Endodermal cell (in vitro differentiated cells): ENCODE measurements around the gene SSTR5. TPM values are rescaled to one million over a fixed set of nuclear protein-coding genes. Genes with fewer than 3 reads are reported as not detected.

ENCODE experiments used
- DNase-seq: peaks from one replicate; pipeline ENCODE4 v3.0.0-alpha.2; 2017
- H3K27ac ChIP-seq: 2 replicates; pipeline ENCODE4 v1.5.1; 2013; ENCODE audit warnings: mild to moderate bottlenecking, low read depth, low read length, moderate library complexity
- H3K27me3 ChIP-seq: 2 replicates; pipeline ENCODE4 v1.6.1; 2013; ENCODE audit warnings: mild to moderate bottlenecking, low read length, moderate library complexity; ENCODE audit not compliant: insufficient read depth, control insufficient read depth, poor library complexity, severe bottlenecking
- H3K36me3 ChIP-seq: 2 replicates; pipeline ENCODE4 v1.7.0; 2013; ENCODE audit warnings: mild to moderate bottlenecking, low read length, moderate library complexity; ENCODE audit not compliant: control insufficient read depth, insufficient read depth
- H3K4me1 ChIP-seq: one replicate; pipeline ENCODE4 v1.7.0; 2013; ENCODE audit warnings: low read length; ENCODE audit not compliant: control insufficient read depth, insufficient read depth
- H3K4me3 ChIP-seq: 2 replicates; pipeline ENCODE4 v1.5.1; 2013; ENCODE audit warnings: mild to moderate bottlenecking, low read length, moderate library complexity
- H3K9ac ChIP-seq: 2 replicates; pipeline ENCODE4 v1.6.1; 2013; ENCODE audit warnings: mild to moderate bottlenecking, low read length, moderate library complexity; ENCODE audit not compliant: poor library complexity, severe bottlenecking; ENCODE audit errors: extremely low read depth
- H3K9me3 ChIP-seq: 2 replicates; pipeline ENCODE4 v1.6.1; 2013; ENCODE audit warnings: mild to moderate bottlenecking, low read length, moderate library complexity; ENCODE audit not compliant: control insufficient read depth
- H3K27ac Mint-ChIP-seq: 2 replicates; pipeline ENCODE4 v1.8.0; 2020; ENCODE audit warnings: mixed read lengths
- H3K27me3 Mint-ChIP-seq: 2 replicates; pipeline ENCODE4 v1.8.0; 2021; ENCODE audit warnings: mild to moderate bottlenecking, mixed read lengths; ENCODE audit not compliant: insufficient read depth
- H3K36me3 Mint-ChIP-seq: 2 replicates; pipeline ENCODE4 v1.8.0; 2020; ENCODE audit warnings: low read depth, mixed read lengths
- H3K4me1 Mint-ChIP-seq: 2 replicates; pipeline ENCODE4 v1.8.0; 2020; ENCODE audit warnings: mixed read lengths
- H3K4me3 Mint-ChIP-seq: 2 replicates; pipeline ENCODE4 v1.8.0; 2020; ENCODE audit warnings: mild to moderate bottlenecking, moderate library complexity, mixed read lengths
- H3K9me3 Mint-ChIP-seq: 2 replicates; pipeline ENCODE4 v1.8.0; 2020; ENCODE audit warnings: mild to moderate bottlenecking, mixed read lengths
- WGBS, 2 experiments: methylation state at CpG; one replicate each; pipeline versions ENCODE4 v1.1.5 to v1.1.7; 2013; ENCODE audit warnings: missing lambda C conversion rate in 2 of 2, mixed read lengths in 1 of 2; ENCODE audit not compliant: insufficient coverage in 1 of 2, insufficient read length in 1 of 2; 5-methylcytosine and 5-hydroxymethylcytosine counted together
- total RNA-seq, 2 donors: library from RNA; stranded (reverse); fragmentation: NEBNext Ultra II Directional in 1 of 2; extraction: Animal tissue kit (Norgen Biotek cat#: 25700) in 1 of 2; gene quantifications; 2 replicates in 1 of 2; 3 replicates in 1 of 2; pipeline ENCODE4 v1.2.1, GENCODE V29; 2021
- TF ChIP-seq, protein P1 (sequence below): fragments of 200-600 bp; sonication (generic); conservative IDR thresholded peaks from 2 replicates; pipeline ENCODE4 v1.5.0; 2021; ENCODE audit warnings: antibody characterized with exemption, mild to moderate bottlenecking

SSTR5 gene
- total RNA-seq, 2 donors from 2014 or later: 0.64 to 1.3 TPM

DNA sequence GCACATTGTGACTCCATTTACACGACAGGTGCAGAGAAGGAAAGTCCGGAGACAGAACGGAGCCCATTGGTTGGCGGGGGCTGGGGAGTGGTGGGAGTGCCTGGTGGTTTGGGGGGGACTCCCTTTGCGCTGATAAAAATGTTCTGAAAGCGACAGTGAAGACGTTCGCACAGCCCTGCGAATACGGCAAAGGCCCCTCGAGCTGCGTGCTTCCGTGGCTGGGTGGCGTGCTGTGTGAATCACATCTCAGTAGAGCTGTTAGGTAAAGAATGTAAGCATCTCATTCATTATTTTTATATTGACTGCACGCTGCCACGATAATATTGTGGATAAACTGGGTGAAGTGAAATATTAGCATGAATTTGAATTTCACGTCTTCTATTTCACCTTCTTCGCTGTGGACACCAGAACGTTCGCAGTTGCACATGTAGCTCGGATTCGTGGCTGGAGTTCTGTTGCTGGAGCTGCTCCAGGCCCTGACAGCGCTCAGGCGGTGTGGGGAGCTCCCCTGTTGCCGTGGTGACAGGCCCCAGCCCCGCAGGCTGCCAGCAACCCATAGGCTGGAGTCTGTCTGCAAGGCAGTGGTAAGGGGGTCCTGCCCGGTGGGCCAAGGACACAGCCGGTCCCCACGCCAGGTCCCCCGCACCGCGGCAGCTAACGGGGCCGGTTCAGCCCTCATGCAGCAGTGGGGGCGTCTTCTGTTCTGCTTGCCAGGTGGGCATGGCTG, 46.3 kb upstream of the SSTR5 start:
- Mint-ChIP-seq H3K36me3 (no peaks in the 10 kb centered on the region), H3K4me3 (no peak overlapping the region), H3K27me3 (no peaks in the 10 kb centered on the region), H3K27ac (no peak overlapping the region), H3K4me1 (no peaks in the 10 kb centered on the region), H3K9me3 (no peaks in the 10 kb centered on the region)
- H3K27me3 ChIP-seq: peaks cover 6% of the 10 kb centered on the region
- no peak overlapping the region for H3K9ac ChIP-seq
- H3K4me3 ChIP-seq: no peak overlapping the region
- TF ChIP-seq, protein P1, sequence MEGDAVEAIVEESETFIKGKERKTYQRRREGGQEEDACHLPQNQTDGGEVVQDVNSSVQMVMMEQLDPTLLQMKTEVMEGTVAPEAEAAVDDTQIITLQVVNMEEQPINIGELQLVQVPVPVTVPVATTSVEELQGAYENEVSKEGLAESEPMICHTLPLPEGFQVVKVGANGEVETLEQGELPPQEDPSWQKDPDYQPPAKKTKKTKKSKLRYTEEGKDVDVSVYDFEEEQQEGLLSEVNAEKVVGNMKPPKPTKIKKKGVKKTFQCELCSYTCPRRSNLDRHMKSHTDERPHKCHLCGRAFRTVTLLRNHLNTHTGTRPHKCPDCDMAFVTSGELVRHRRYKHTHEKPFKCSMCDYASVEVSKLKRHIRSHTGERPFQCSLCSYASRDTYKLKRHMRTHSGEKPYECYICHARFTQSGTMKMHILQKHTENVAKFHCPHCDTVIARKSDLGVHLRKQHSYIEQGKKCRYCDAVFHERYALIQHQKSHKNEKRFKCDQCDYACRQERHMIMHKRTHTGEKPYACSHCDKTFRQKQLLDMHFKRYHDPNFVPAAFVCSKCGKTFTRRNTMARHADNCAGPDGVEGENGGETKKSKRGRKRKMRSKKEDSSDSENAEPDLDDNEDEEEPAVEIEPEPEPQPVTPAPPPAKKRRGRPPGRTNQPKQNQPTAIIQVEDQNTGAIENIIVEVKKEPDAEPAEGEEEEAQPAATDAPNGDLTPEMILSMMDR: no peak
- DNase-seq: no peak
- no peaks in the 10 kb centered on the region for H3K4me1 ChIP-seq
- no peak overlapping the region for H3K27ac ChIP-seq
- no peaks in the 10 kb centered on the region for H3K9me3 ChIP-seq
- 85 to 90% methylated on average over 19 to 35 of the region's 35 CpGs for WGBS, 2 experiments
- H3K36me3 ChIP-seq: no peaks in the 10 kb centered on the region

GRCh38 chr16:1026784-1027500, 45.6 kb upstream of the SSTR5 start:
- H3K4me3 ChIP-seq: no peak overlapping the region
- Mint-ChIP-seq H3K9me3 (no peaks in the 10 kb centered on the region), H3K4me1 (no peaks in the 10 kb centered on the region), H3K4me3 (no peak overlapping the region), H3K36me3 (no peaks in the 10 kb centered on the region), H3K27ac (no peak overlapping the region), H3K27me3 (no peaks in the 10 kb centered on the region)
- no peaks in the 10 kb centered on the region for H3K4me1 ChIP-seq
- no peak for DNase-seq
- H3K9me3 ChIP-seq: no peaks in the 10 kb centered on the region
- H3K9ac ChIP-seq: no peak overlapping the region
- WGBS, 2 experiments: 91 to 96% methylated on average over 24 to 27 of the region's 27 CpGs
- H3K27ac ChIP-seq: no peak overlapping the region
- H3K36me3 ChIP-seq: no peaks in the 10 kb centered on the region
- TF ChIP-seq, protein P1: no peak
- H3K27me3 ChIP-seq: peaks cover 6% of the 10 kb centered on the region

GRCh38 chr16:1027501-1027815, 45.1 kb upstream of the SSTR5 start:
- Mint-ChIP-seq H3K9me3 (no peaks in the 10 kb centered on the region), H3K27ac (no peak overlapping the region)
- H3K9me3 ChIP-seq: no peaks in the 10 kb centered on the region

More at GRCh38 chr16:1027501-1027815, 45.1 kb upstream of the SSTR5 start:
- Mint-ChIP-seq H3K27me3 (no peaks in the 10 kb centered on the region), H3K4me1 (no peaks in the 10 kb centered on the region), H3K4me3 (no peak overlapping the region), H3K36me3 (no peaks in the 10 kb centered on the region)
- no peaks in the 10 kb centered on the region for H3K36me3 ChIP-seq
- no peak overlapping the region for H3K9ac ChIP-seq
- H3K27ac ChIP-seq: no peak overlapping the region
- no peaks in the 10 kb centered on the region for H3K4me1 ChIP-seq
- peaks cover 6% of the 10 kb centered on the region for H3K27me3 ChIP-seq
- no peak for DNase-seq
- TF ChIP-seq, protein P1: no peak
- 95% methylated on average over 16 to 18 of the region's 22 CpGs for WGBS, 2 experiments
- H3K4me3 ChIP-seq: no peak overlapping the region
